ENCODE data around the gene IFT25. TPM values are rescaled to one million over a fixed set of nuclear protein-coding genes. Genes with fewer than 3 reads are reported as not detected.

IFT25 gene
- total RNA-seq, 4 donors from 2014 or later: 15.5 to 39.9 (median 26.8) TPM

GRCh38 chr1:53871773-53872484 lies 73.6 kb downstream of the IFT25 start:
- Histone ChIP-seq H3K4me1 (no peaks in the 10 kb centered on the region), H3K36me3 (peaks cover 0 to 69% (median 9%) of the 10 kb centered on the region in 3 donors)

More at GRCh38 chr1:53871773-53872484, 73.6 kb downstream of the IFT25 start:
- H3K9me3 ChIP-seq: no peaks in the 10 kb centered on the region
- no peak overlapping the region for H3K4me3 ChIP-seq
- no peaks in the 10 kb centered on the region for H3K27me3 ChIP-seq
- 52 to 54% methylated on average over 5 of the region's 5 CpGs for WGBS, 2 donors
- no peak for DNase-seq (ENCODE audit: low spot score in 2 of 2)
- TF ChIP-seq POLR2A (IDR thresholded peaks at IDR 0.05): no peak
- TF ChIP-seq EP300 (IDR thresholded peaks at IDR 0.05): no peak
- TF ChIP-seq, protein P1, sequence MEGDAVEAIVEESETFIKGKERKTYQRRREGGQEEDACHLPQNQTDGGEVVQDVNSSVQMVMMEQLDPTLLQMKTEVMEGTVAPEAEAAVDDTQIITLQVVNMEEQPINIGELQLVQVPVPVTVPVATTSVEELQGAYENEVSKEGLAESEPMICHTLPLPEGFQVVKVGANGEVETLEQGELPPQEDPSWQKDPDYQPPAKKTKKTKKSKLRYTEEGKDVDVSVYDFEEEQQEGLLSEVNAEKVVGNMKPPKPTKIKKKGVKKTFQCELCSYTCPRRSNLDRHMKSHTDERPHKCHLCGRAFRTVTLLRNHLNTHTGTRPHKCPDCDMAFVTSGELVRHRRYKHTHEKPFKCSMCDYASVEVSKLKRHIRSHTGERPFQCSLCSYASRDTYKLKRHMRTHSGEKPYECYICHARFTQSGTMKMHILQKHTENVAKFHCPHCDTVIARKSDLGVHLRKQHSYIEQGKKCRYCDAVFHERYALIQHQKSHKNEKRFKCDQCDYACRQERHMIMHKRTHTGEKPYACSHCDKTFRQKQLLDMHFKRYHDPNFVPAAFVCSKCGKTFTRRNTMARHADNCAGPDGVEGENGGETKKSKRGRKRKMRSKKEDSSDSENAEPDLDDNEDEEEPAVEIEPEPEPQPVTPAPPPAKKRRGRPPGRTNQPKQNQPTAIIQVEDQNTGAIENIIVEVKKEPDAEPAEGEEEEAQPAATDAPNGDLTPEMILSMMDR (IDR thresholded peaks at IDR 0.05): no peak
- H3K27ac ChIP-seq: no peak overlapping the region

Other genes with a start within 250 kb of the IFT25 start
- 1 to 10 TPM in 1 of 4 donors, under 1 TPM in 3; 0.59 to 3.9 (median 0.75) TPM for gene GLIS1, start 206.5 kb downstream of the IFT25 start, total RNA-seq
- gene NDC1, start 107.4 kb downstream of the IFT25 start, total RNA-seq: 10 to 100 TPM in 3 of 4 donors, 1 to 10 TPM in 1; 8.0 to 13.5 (median 11.5) TPM
- 10 to 100 TPM; 17.8 to 31.2 (median 24.4) TPM for gene YIPF1, start 55.9 kb downstream of the IFT25 start, total RNA-seq
- gene DIO1, start 51.5 kb downstream of the IFT25 start, total RNA-seq: not detected
- 10 to 100 TPM; 26.1 to 29.5 (median 26.8) TPM for gene LRRC42, start 651 bp upstream of the IFT25 start, total RNA-seq
- not detected for gene LDLRAD1, start 72.5 kb upstream of the IFT25 start, total RNA-seq
- 100 to 1,000 TPM; 145 to 304 (median 189) TPM for gene TMEM59, start 107.5 kb upstream of the IFT25 start, total RNA-seq
- gene TCEANC2, start 107.9 kb upstream of the IFT25 start, total RNA-seq: 1 to 10 TPM; 3.0 to 9.0 (median 5.5) TPM
- gene CDCP2, start 207.3 kb upstream of the IFT25 start, total RNA-seq: under 1 TPM in 2 of 4 donors, not detected in 2; 0.30 to 0.44 TPM

Data from tibial nerve (tissue), 4 donors.